Midbrain (tissue), 1 donor: ENCODE data around the gene SORL1-AS1.

ENCODE experiments used
- DNase-seq: peaks from one replicate; lab custom pipeline; 2025; lab: John Stamatoyannopoulos, UW

SORL1-AS1 gene

DNA sequence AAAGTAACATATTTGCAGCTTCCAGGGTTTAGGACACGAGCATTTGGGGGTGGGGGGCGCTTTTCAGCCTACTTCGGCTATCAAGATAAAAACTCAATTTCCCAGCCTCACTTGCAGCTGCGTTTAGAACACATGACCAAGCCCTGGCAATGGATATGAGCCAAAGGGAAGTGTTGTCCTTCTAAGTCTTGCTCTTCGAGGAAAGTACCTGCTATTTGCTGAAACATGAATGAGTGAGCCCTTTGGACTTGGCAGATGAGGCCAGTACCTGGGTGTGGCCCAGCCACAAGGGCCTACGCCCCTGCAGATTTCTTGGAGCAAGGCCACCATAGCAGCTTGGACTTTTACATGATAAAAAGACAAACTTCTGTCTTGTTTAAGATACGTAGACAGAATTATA is 60.9 kb downstream of the SORL1-AS1 start:
- no peak for DNase-seq

DNA sequence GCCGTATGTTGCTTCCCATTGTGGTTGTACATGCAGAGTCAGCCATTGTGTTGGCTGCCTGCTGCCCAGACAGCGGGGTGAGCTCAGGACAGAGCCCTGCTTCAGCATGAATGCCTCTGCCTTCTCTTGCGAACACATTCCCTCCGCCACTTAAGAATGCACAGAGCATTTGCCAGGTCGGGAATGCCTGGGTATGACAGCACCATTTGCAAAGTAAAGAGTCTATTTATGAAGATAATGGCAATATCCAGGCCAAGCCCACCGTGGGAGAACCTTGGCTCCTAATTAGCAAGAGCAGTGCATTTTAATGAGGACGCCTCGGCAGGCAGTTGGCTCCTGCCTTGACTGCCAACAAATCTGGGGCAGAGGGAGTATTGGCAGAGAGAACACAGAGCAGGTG is 63.1 kb downstream of the SORL1-AS1 start:
- peak; percentile 81 for DNase-seq
